K562 (cell line): ENCODE data around the gene PTOV1. TPM values are rescaled to one million over a fixed set of nuclear protein-coding genes. Genes with fewer than 3 reads are reported as not detected.

Experiments used
- ATAC-seq: fragments of 200-7000 bp; cut with Tn5 transposase; 3 replicates; pipeline ENCODE4 v1.9.1; 2020; ENCODE audit warnings: moderate library complexity
- BruUV-seq: library from RNA; stranded (reverse); fragments of 400-500 nt; replicated peaks from 2 replicates; lab custom pipeline; 2021; lab: Mats Ljungman, UMichigan
- CTCF ChIA-PET: fragments of 300-600 bp; formaldehyde crosslinking; extraction: SDS; loops from one replicate; lab custom pipeline; 2021; ENCODE audit warnings: low intra/inter-chr PET ratio; lab: Yijun Ruan, JAX
- POLR2A ChIA-PET: fragments of 300-600, 350-650 bp; sonication (Branson Sonifier 250); formaldehyde crosslinking; extraction: SDS; loops from one replicate; lab custom pipeline; 2021; ENCODE audit warnings: antibody characterized with exemption, inconsistent platforms; lab: Yijun Ruan, JAX
- DNase-seq, 4 experiments: peaks; one replicate each; pipeline versions ENCODE4 v3.0.0 to v3.0.0-alpha.2; 2011 to 2018; ENCODE audit warnings: low spot score in 3 of 4, mixed read lengths in 3 of 4; ENCODE audit errors: extremely low read depth in 1 of 4
- FAIRE-seq: peaks from 2 replicates; lab custom pipeline; 2011; peaks lifted over from hg19 to GRCh38; lab: Jason Lieb, UNC
- H2AFZ ChIP-seq: 2 replicates; pipeline ENCODE4 v1.6.0; 2011; ENCODE audit warnings: low read depth, low read length, control low read depth, inconsistent platforms
- H3K27ac ChIP-seq: fragments of 200-600 bp; 3 replicates; pipeline ENCODE4 v1.8.0; 2011; ENCODE audit warnings: low read depth, mild to moderate bottlenecking, control low read depth, inconsistent platforms, low read length, moderate library complexity, mixed read lengths; ENCODE audit errors: extremely low read depth
- H3K27me3 ChIP-seq, 2 experiments: fragments of 300-600 bp in 1 of 2; 2 replicates in 1 of 2; 3 replicates in 1 of 2; pipeline versions ENCODE4 v1.6.0 to v1.8.0; 2011; ENCODE audit warnings: inconsistent platforms in 2 of 2, low read length in 2 of 2, mild to moderate bottlenecking in 1 of 2, mixed read lengths in 1 of 2, moderate library complexity in 1 of 2; ENCODE audit not compliant: control insufficient read depth in 2 of 2, insufficient read depth in 2 of 2
- H3K36me3 ChIP-seq: fragments of 300-600 bp; 3 replicates; pipeline ENCODE4 v1.8.0; 2011; ENCODE audit warnings: mild to moderate bottlenecking, low read length, inconsistent platforms; ENCODE audit not compliant: control insufficient read depth, insufficient read depth
- H3K4me1 ChIP-seq, 2 experiments: fragments of 200-600 bp in 1 of 2; replicated peaks in 1 of 2; 2 replicates in 1 of 2; 3 replicates in 1 of 2; pipeline versions ENCODE4 v1.5.1 to v1.8.0; 2011; ENCODE audit warnings: inconsistent platforms in 2 of 2, low read length in 2 of 2, mild to moderate bottlenecking in 1 of 2, mixed read lengths in 1 of 2, moderate library complexity in 1 of 2; ENCODE audit not compliant: control insufficient read depth in 2 of 2, insufficient read depth in 2 of 2
- H3K4me2 ChIP-seq: 2 replicates; pipeline ENCODE4 v1.6.1; 2011; ENCODE audit warnings: low read length, control low read depth, inconsistent platforms, mixed read lengths; ENCODE audit not compliant: insufficient read depth
- H3K4me3 ChIP-seq: fragments of 200-600 bp; sonication (generic), shearing (Covaris generic); 2 replicates; pipeline ENCODE4 v1.5.1; 2016; ENCODE audit warnings: control low read depth, inconsistent platforms
- H3K79me2 ChIP-seq: fragments of 200-600 bp; 3 replicates; pipeline ENCODE4 v1.8.0; 2011; ENCODE audit warnings: low read length, inconsistent platforms; ENCODE audit not compliant: control insufficient read depth, insufficient read depth
- H3K9ac ChIP-seq, 2 experiments: 2 replicates each; pipeline versions ENCODE4 v1.6.0 to v1.6.1; 2011; ENCODE audit warnings: low read depth in 2 of 2, low read length in 2 of 2, control low read depth in 1 of 2, inconsistent platforms in 1 of 2, mild to moderate bottlenecking in 1 of 2, mixed read lengths in 1 of 2; ENCODE audit not compliant: insufficient read depth in 1 of 2
- H3K9me1 ChIP-seq: one replicate; pipeline ENCODE4 v1.6.0; 2011; ENCODE audit warnings: inconsistent platforms, mild to moderate bottlenecking, low read length, moderate library complexity; ENCODE audit not compliant: control insufficient read depth, insufficient read depth
- H3K9me3 ChIP-seq: replicated peaks from 2 replicates; pipeline ENCODE4 v1.5.1; 2011; ENCODE audit warnings: low read depth, low read length, inconsistent platforms; ENCODE audit not compliant: control insufficient read depth, insufficient read depth
- H4K20me1 ChIP-seq: replicated peaks from 2 replicates; pipeline ENCODE4 v1.6.1; 2011; ENCODE audit warnings: low read length, inconsistent platforms, mixed read lengths; ENCODE audit not compliant: control insufficient read depth, insufficient read depth
- ATF6 ChIP-seq: sonication (generic); formaldehyde crosslinking; IDR thresholded peaks from 2 replicates; pipeline ENCODE4 v1.4.0; 2020; ENCODE audit warnings: mild to moderate bottlenecking, missing genetic modification reagents
- GTF2E2 ChIP-seq: fragments of 200-800 bp; sonication (Bioruptor generic); IDR thresholded peaks from 2 replicates; pipeline ENCODE4 v1.6.1; 2016; ENCODE audit warnings: missing genetic modification characterization, missing compliant biosample characterization
- KDM4B ChIP-seq, 2 experiments: fragments of 450-650 bp in 1 of 2; sonication (generic) in 1 of 2; IDR thresholded peaks; 2 replicates each; pipeline ENCODE4 v1.6.1; 2016 to 2017; ENCODE audit warnings: borderline replicate concordance in 2 of 2, antibody characterized with exemption in 1 of 2, low read depth in 1 of 2, mild to moderate bottlenecking in 1 of 2
- KLF6 ChIP-seq: fragments of 250-450 bp; sonication (Bioruptor Pico); IDR thresholded peaks from 2 replicates; pipeline ENCODE4 v1.4.0; 2020; ENCODE audit warnings: mild to moderate bottlenecking, moderate library complexity, borderline replicate concordance
- MLX ChIP-seq, 2 experiments: fragments of 450-650 bp in 1 of 2; sonication (generic) in 1 of 2; formaldehyde crosslinking; conservative IDR thresholded peaks; 2 replicates each; pipeline versions ENCODE4 v1.4.0 to v1.8.1; 2020 to 2022; ENCODE audit warnings: mild to moderate bottlenecking in 1 of 2, missing genetic modification reagents in 1 of 2
- NEUROD1 ChIP-seq: fragments of 150-350 bp; IDR thresholded peaks from 2 replicates; pipeline ENCODE4 v1.6.1; 2014; ENCODE audit warnings: borderline replicate concordance, low read length, low read depth; ENCODE audit not compliant: partially characterized antibody
- POLR2G ChIP-seq: fragments of 200-400 bp; formaldehyde crosslinking; IDR thresholded peaks from 2 replicates; pipeline ENCODE4 v1.6.1; 2017; ENCODE audit warnings: low read depth, mild to moderate bottlenecking, antibody characterized with exemption, low read length, moderate library complexity
- RFX1 ChIP-seq: fragments of 450-650 bp; IDR thresholded peaks from 2 replicates; pipeline ENCODE4 v1.6.1; 2016; ENCODE audit warnings: mild to moderate bottlenecking, moderate library complexity
- SNIP1 ChIP-seq: fragments of 450-650 bp; IDR thresholded peaks from 2 replicates; pipeline ENCODE4 v1.7.1; 2017; ENCODE audit warnings: low read depth, mild to moderate bottlenecking
- ZBTB17 ChIP-seq: fragments of 450-650 bp; formaldehyde crosslinking; IDR thresholded peaks from 2 replicates; pipeline ENCODE4 v1.4.0; 2020; ENCODE audit warnings: mild to moderate bottlenecking
- ZFX ChIP-seq: sonication (generic); formaldehyde crosslinking; IDR thresholded peaks from 2 replicates; pipeline ENCODE4 v1.8.0; 2022; ENCODE audit warnings: mild to moderate bottlenecking, missing genetic modification reagents, moderate library complexity
- ZNF316 ChIP-seq: fragments of 450-650 bp; IDR thresholded peaks from 2 replicates; pipeline ENCODE4 v1.6.1; 2016
- WGBS: fragments of 100-300 bp; shearing (Covaris generic); methylation state at CpG from one replicate; pipeline ENCODE4 v1.1.6; 2016; ENCODE audit warnings: low coverage, mixed read lengths; ENCODE audit not compliant: insufficient coverage; ENCODE audit errors: missing lambda C conversion rate; 5-methylcytosine and 5-hydroxymethylcytosine counted together
- in situ Hi-C: fragments of 300-500 bp; cut with MboI; formaldehyde crosslinking; loops from 4 replicates; pipeline ENCODE4 v1.15.0; 2018; ENCODE audit warnings: inconsistent platforms, mixed read lengths
- intact Hi-C: fragments of 100-400 bp; cut with micrococcal nuclease; formaldehyde crosslinking; loops from 2 replicates; pipeline ENCODE4 v1.14.2; 2022
- polyA plus RNA-seq, 8 experiments: library from polyadenylated mRNA; depleted of rRNA in 4 of 8; stranded (reverse) in 5 of 8; unstranded in 3 of 8; fragments of >200 nt; fragmentation: Nextera tagmentation in 2 of 8; fragmentation: Illumina TruSeq in 1 of 8; extraction: Ambion mirVana in 2 of 8; extraction: Trizol in 1 of 8; gene quantifications; 2 replicates each; pipeline versions ENCODE4 v1.2.1 to v1.2.3, GENCODE V29; 2011 to 2014; ENCODE audit warnings: inconsistent platforms in 1 of 8, missing spikeins in 1 of 8
- total RNA-seq, 7 experiments: library from RNA; depleted of rRNA in 6 of 7; stranded (reverse); fragments of >200 nt in 6 of 7; fragmentation: Illumina TruSeq in 2 of 7; extraction: Trizol in 2 of 7; gene quantifications; 2 replicates each; pipeline versions ENCODE4 v1.2.1 to v1.2.3, GENCODE V29; 2011 to 2021; ENCODE audit warnings: low replicate concordance in 1 of 7
- TF ChIP-seq, protein P1 (sequence below): IDR thresholded peaks from 3 replicates; pipeline ENCODE4 v1.6.1; 2011; ENCODE audit warnings: borderline replicate concordance, mild to moderate bottlenecking; ENCODE audit not compliant: insufficient read length, insufficient read depth

PTOV1 gene
- total and polyA plus RNA-seq, 9 of the 15 experiments (the other 6 are each of a cell fraction or from before 2014, with no cell fraction given): 4.9 to 169 (median 43.5) TPM

DNA sequence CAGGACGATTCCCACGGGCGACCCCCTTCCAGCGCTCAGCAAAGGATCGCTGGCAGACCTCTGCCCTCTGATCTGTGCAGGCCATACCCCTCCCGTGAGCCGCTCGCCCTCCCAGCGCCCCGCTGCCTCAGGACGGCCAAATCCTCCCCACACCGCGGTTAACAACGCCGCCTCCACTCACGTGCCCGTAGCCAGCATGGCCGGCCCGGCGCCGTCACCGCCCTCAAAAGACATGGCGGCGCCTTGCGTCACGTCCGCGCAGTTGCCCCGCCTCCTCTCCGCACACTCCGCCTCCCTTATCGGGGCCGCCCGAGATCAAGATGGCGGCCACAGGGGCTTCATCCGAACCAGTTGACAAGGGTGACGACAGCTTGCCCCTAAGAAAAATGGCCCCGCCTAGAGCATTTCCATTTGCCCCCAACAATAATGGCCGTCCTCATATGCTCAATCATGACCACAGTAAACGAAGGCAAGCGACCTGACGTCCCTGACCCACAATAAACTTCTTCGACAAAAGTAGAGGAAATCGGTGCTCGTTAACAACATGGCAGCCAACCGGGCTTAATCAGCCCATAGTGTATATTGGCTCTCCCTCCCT is 25.6 kb downstream of the PTOV1 start (continued):
- TF ChIP-seq RFX1 (no peak), KDM4B (IDR thresholded peaks at IDR 0.05; ENCODE audit: borderline replicate concordance in 2 of 2, low read depth in 1 of 2) (peak in 1 of 2 experiments; percentile 82; a peak in 2 of 4 replicates), NEUROD1 (no peak), ZBTB17 (CRISPR knock-in tag) (0 out of 2 replicates have a peak, but pooled peaks have one; percentile 14), SNIP1 (no peak), MLX (CRISPR knock-in tag; conservative IDR thresholded peaks at IDR 0.05) (no peak; a peak in 1 of 4 replicates)

DNA sequence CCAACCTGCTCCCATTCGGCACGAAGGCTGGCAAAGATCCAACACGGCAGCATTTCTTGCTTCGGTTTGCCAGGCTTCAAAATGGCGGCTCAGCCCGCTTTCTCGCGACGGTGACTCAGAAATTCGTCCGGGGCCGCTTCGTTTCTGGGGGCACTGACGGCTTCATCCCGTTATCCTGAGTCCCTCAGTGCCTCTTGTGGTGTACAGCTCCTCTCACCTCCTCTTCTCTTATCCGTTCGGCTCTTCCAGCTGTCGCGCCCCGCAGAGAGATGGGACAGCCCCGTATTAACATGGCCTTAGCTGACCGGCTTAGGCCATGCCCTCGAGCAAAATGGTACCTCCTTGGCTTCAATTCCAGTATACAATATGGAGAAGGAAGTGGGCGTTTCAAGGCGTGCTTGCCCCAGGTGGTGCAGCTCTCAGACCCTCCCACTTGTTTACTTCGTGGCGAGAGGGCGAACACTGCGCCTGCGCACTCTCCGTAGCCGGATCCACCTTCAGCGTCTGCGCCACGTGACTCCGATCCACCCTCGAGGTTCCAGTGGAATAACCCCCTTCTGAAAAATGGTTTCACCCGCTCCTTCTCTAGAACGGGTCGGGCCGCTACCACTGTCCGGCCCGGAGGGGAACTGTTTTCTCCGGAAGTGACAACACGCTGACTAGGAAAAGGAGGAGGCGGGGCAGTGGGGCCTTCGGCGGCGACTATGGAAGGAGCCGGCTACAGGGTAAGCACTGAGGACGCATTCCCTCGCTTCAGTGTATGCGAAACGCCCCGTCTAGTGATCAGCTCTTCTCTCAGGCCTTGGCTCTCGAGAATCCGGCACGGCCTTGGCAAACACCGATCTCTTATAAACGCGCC is 26.3 kb downstream of the PTOV1 start, which contains the start of the genes AKT1S1 and TBC1D17:
AKT1S1 (minus strand) TSS at position 336 of the 859 bp plus-strand sequence. CDS start 4,060 bp downstream, outside the sequence.
TBC1D17 (plus strand) TSS at position 683 of the 859 bp plus-strand sequence; CDS start at position 705, 22 bp downstream.
- WGBS: under 1% methylated on average over 57 of the region's 61 CpGs
- BruUV-seq: no TSS peak
- intact Hi-C loops (loop anchor here (1.0 to 10.0 kb wide), 2 partner anchors 8 to 162 kb away; no protein-coding TSS in a partner anchor), in situ Hi-C loops (loop anchor here (10.0 kb wide), 1 partner anchor 382 kb away; the partner anchor contains the start of gene RPS11)
- H4K20me1 ChIP-seq: no peaks in the 10 kb centered on the region
- H3K4me1 ChIP-seq: peaks cover 9 to 76% of the 10 kb centered on the region in 2 experiments; a peak in 4 of 5 replicates
- H2AFZ ChIP-seq: peak within 1 kb of the TSS; percentile 97
- peak within 1 kb of the TSS; percentile 98 to 99 for H3K9ac ChIP-seq
- H3K4me2 ChIP-seq: peak within 1 kb of the TSS; percentile 99
- H3K9me1 ChIP-seq: no peaks in the 10 kb centered on the region
- H3K9me3 ChIP-seq: no peaks in the 10 kb centered on the region
- H3K4me3 ChIP-seq: peak within 1 kb of the TSS; percentile 84
- ChIA-PET CTCF (no interaction called here), POLR2A (interaction anchor here (0.7 to 3.0 kb wide), 12 partner anchors 8 to 759 kb away, joined by 3 to 19 read pairs (median 3); partner anchors contain the start of genes ATF5 and NUP62)
- H3K27me3 ChIP-seq: no peaks in the 10 kb centered on the region
- peak within 1 kb of the TSS; percentile 99 for H3K27ac ChIP-seq
- H3K36me3 ChIP-seq: peaks cover 50% of the 10 kb centered on the region; the same call in 2 of the 3 replicates
- ATAC-seq (peak; percentile 87), DNase-seq (peak; percentile 89 to 99 (median 94)), FAIRE-seq (peak; percentile 100)
- H3K79me2 ChIP-seq: peaks cover 35% of the 10 kb centered on the region
- TF ChIP-seq GTF2E2 (tag) (peak; percentile 54), ZNF316 (peak; percentile 67), ZFX (CRISPR knock-in tag) (peak; percentile 99), POLR2G (peak; percentile 66), ATF6 (0 out of 2 replicates have a peak, but pooled peaks have one; percentile 55), KLF6 (CRISPR knock-in tag) (peak; percentile 74; the same call in 1 of the 2 replicates)
- TF ChIP-seq, protein P1, sequence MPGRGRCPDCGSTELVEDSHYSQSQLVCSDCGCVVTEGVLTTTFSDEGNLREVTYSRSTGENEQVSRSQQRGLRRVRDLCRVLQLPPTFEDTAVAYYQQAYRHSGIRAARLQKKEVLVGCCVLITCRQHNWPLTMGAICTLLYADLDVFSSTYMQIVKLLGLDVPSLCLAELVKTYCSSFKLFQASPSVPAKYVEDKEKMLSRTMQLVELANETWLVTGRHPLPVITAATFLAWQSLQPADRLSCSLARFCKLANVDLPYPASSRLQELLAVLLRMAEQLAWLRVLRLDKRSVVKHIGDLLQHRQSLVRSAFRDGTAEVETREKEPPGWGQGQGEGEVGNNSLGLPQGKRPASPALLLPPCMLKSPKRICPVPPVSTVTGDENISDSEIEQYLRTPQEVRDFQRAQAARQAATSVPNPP: no peak
